Naive thymus-derived CD4-positive, alpha-beta T cell (primary cell): Measurements from ENCODE around the gene MAP2K7. TPM values are rescaled to one million over a fixed set of nuclear protein-coding genes. Genes with fewer than 3 reads are reported as not detected.
A peak's percentile ranks its signal among the peaks of the same experiment; 100 is the strongest.

Source experiments
- ATAC-seq: fragments of 150-1000 bp; cut with Tn5 transposase; 2 replicates; pipeline ENCODE4 v1.10.0; 2021; ENCODE audit warnings: mild to moderate bottlenecking, moderate library complexity
- CTCF ChIA-PET: fragments of 350-600 bp; sonication (Branson Sonifier 250); formaldehyde crosslinking; loops from one replicate; lab custom pipeline; 2021; ENCODE audit warnings: antibody characterized with exemption; lab: Charles Lee
- POLR2A ChIA-PET: fragments of 350-600 bp; sonication (Branson Sonifier 250); formaldehyde crosslinking; loops from one replicate; lab custom pipeline; 2021; ENCODE audit warnings: antibody characterized with exemption, inconsistent platforms; lab: Charles Lee
- DNase-seq, 9 donors: peaks; one replicate each; pipeline versions ENCODE4 v3.0.0 to v3.0.0-alpha.2; 2020 to 2022; ENCODE audit warnings: mixed read lengths in 1 of 9
- H3K27ac ChIP-seq: one replicate; pipeline ENCODE4 v1.7.0; 2013; ENCODE audit warnings: mild to moderate bottlenecking, low read depth, low read length, moderate library complexity
- H3K27me3 ChIP-seq, 2 donors: one replicate each; pipeline ENCODE4 v1.7.0; 2013; ENCODE audit warnings: low read length in 2 of 2, mild to moderate bottlenecking in 2 of 2, moderate library complexity in 2 of 2; ENCODE audit not compliant: control insufficient read depth in 2 of 2, insufficient read depth in 2 of 2
- H3K36me3 ChIP-seq, 3 experiments: 1 replicate in 2 of 3; 2 replicates in 1 of 3; pipeline ENCODE4 v1.7.0; 2013; ENCODE audit warnings: low read length in 3 of 3, mild to moderate bottlenecking in 3 of 3, moderate library complexity in 1 of 3; ENCODE audit not compliant: insufficient read depth in 3 of 3, control insufficient read depth in 2 of 3
- H3K4me1 ChIP-seq, 2 donors: one replicate each; pipeline ENCODE4 v1.7.0; 2013; ENCODE audit warnings: low read length in 2 of 2, mild to moderate bottlenecking in 2 of 2, moderate library complexity in 1 of 2; ENCODE audit not compliant: control insufficient read depth in 2 of 2, insufficient read depth in 2 of 2
- H3K4me3 ChIP-seq: 2 replicates; pipeline ENCODE4 v1.7.0; 2013; ENCODE audit warnings: mild to moderate bottlenecking, low read length
- H3K9me3 ChIP-seq, 3 experiments: 1 replicate in 2 of 3; 2 replicates in 1 of 3; pipeline ENCODE4 v1.7.0; 2013; ENCODE audit warnings: low read length in 3 of 3; ENCODE audit not compliant: control insufficient read depth in 2 of 3
- H3K27ac Mint-ChIP-seq, 9 donors: one replicate each; pipeline ENCODE4 v1.8.0; 2020 to 2022; ENCODE audit warnings: mixed read lengths in 9 of 9, mild to moderate bottlenecking in 8 of 9, moderate library complexity in 5 of 9, inconsistent platforms in 2 of 9
- H3K27me3 Mint-ChIP-seq, 5 donors: one replicate each; pipeline ENCODE4 v1.8.0; 2021 to 2022; ENCODE audit warnings: mixed read lengths in 5 of 5, mild to moderate bottlenecking in 1 of 5
- H3K36me3 Mint-ChIP-seq, 5 donors: one replicate each; pipeline ENCODE4 v1.8.0; 2020 to 2022; ENCODE audit warnings: mixed read lengths in 5 of 5, mild to moderate bottlenecking in 3 of 5, inconsistent platforms in 1 of 5
- H3K4me1 Mint-ChIP-seq, 7 donors: one replicate each; pipeline ENCODE4 v1.8.0; 2020 to 2022; ENCODE audit warnings: mixed read lengths in 7 of 7, mild to moderate bottlenecking in 3 of 7, inconsistent platforms in 1 of 7
- H3K4me3 Mint-ChIP-seq, 10 donors: one replicate each; pipeline ENCODE4 v1.8.0; 2020 to 2022; ENCODE audit warnings: mild to moderate bottlenecking in 10 of 10, mixed read lengths in 10 of 10, moderate library complexity in 6 of 10, inconsistent platforms in 2 of 10
- H3K9me3 Mint-ChIP-seq, 11 donors: one replicate each; pipeline ENCODE4 v1.8.0; 2020 to 2022; ENCODE audit warnings: mixed read lengths in 11 of 11, mild to moderate bottlenecking in 4 of 11, inconsistent platforms in 1 of 11, moderate library complexity in 1 of 11
- intact Hi-C, 2 donors: fragments of 100-400 bp; cut with micrococcal nuclease; formaldehyde crosslinking; loops; one replicate each; pipeline ENCODE4 v1.15.1; 2023
- polyA plus RNA-seq, 2 donors: library from polyadenylated mRNA; unstranded; fragments of 300-500 nt; fragmentation: Illumina TruSeq; gene quantifications; one replicate each; pipeline ENCODE4 v1.2.3, GENCODE V29; 2021
- total RNA-seq, 6 experiments: library from RNA in 5 of 6; stranded (reverse) in 5 of 6; gene quantifications; 1 replicate in 5 of 6; 2 replicates in 1 of 6; pipeline ENCODE4 v1.2.3 and lab custom pipeline; 2021 to 2026

MAP2K7 gene
- total and polyA plus RNA-seq, 7 experiments from 2014 or later, result 1.8 to 109 (median 64.4) TPM

DNA sequence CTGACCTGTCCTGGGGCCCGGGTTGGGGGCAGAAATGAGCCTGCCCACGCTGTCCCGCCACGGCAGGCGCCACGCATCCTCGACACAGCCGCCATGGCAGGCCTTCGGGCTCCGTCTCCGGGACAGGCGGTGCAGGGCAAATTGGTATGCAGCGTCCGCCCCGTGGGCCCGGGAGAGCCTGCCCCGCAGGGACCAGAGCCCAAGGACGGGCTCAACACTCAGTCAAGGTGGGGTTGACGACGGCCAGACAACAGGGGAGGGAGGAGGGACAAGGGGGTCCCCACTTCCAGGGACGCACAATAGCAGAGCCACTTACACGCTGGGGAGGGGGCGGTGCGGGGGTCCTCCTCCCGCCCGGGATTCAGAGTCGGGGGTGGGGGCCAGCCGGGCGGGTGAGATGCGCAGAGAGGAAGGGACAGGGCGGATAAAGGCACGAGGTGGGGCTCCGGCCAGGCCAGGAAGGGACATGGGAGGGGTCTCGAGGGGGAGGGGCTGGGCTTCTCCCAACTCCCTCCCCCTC, 21.0 kb downstream of the MAP2K7 start:
- Histone ChIP-seq H3K27me3 (no peaks in the 10 kb centered on the region), H3K4me1 (peaks cover 16 to 17% of the 10 kb centered on the region in 2 donors), H3K36me3 (peaks cover 0 to 18% (median 6%) of the 10 kb centered on the region in 3 experiments), H3K4me3 (no peak overlapping the region), H3K9me3 (no peaks in the 10 kb centered on the region), H3K27ac (no peak overlapping the region)
- H3K4me1 Mint-ChIP-seq, result peaks cover 11 to 43% (median 27%) of the 10 kb centered on the region in 7 donors
- H3K27ac Mint-ChIP-seq, result peak overlapping the region in 2 of 9 donors; percentile 72 to 86
- intact Hi-C loops, result loop anchor here (1.0 to 10.0 kb wide), 9 partner anchors 21 to 1893 kb away; partner anchors contain the start of genes ALKBH7 (in 1 of the 2), FBXL12 (in 1 of the 2), MAP2K7 (in 1 of the 2) and PET100 (in 1 of the 2)
- ChIA-PET CTCF (interaction anchor here (0.7 to 0.8 kb wide), 2 partner anchors 20 to 56 kb away, joined by 3 read pairs; no protein-coding TSS in a partner anchor), POLR2A (interaction anchor here (1.2 kb wide), 1 partner anchor 10 kb away, joined by 4 read pairs; the partner anchor contains the start of gene TGFBR3L)
- peaks cover 0 to under 1% (median 0%) of the 10 kb centered on the region in 11 donors for H3K9me3 Mint-ChIP-seq
- peaks cover under 1 to 4% (median 3%) of the 10 kb centered on the region in 5 donors for H3K27me3 Mint-ChIP-seq
- DNase-seq (peak in 1 of 9 donors; percentile 15), ATAC-seq (no peak)
- peak overlapping the region in 3 of 10 donors; percentile 62 to 83 (median 80) for H3K4me3 Mint-ChIP-seq
- H3K36me3 Mint-ChIP-seq, result peaks cover 0 to 11% (median 0%) of the 10 kb centered on the region in 5 donors

DNA sequence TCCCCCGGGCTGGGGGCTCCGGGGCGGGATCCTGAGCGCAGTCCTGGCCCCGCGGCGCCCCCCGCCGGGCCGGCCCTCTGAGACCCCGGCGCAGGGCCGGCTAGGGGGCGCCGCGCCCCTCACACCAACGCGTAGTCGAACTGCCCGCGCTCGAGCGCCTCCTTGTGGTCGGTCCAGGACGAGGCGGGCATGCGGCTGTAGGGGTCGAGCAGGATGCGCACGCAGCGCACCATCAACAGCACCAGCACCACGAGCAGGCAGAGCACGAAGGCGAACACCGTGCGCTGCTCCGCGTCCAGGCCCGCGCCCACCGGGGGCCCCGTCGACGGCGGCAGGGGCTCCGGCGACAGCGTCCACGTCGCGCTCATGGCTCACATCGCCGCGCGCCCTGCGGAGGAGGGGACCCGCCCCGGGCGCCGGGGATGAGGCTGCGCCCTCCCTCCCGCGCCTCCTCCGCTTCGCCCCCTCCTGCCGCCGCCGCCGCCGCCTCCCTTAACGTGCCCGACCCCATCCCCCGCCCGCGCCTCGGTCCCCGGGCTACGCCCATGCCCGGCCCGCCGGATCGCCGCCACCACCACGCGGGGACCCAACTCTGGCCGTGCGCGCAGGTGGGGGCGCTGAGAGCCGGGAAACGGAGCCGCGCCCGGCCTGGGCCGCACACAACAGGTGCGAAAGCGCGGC, 21.6 kb downstream of the MAP2K7 start:
- no peaks in the 10 kb centered on the region for H3K27me3 Mint-ChIP-seq
- H3K9me3 ChIP-seq, result no peaks in the 10 kb centered on the region
- H3K36me3 Mint-ChIP-seq, result peaks cover 0 to 11% (median 0%) of the 10 kb centered on the region in 5 donors
- H3K4me1 ChIP-seq, result peaks cover 13 to 14% of the 10 kb centered on the region in 2 donors
- peak; percentile 58 to 83 (median 72) for DNase-seq
- POLR2A ChIA-PET, result no interaction called here
- H3K4me3 ChIP-seq, result no peak overlapping the region
- intact Hi-C loops, result loop anchor here (1.0 to 10.0 kb wide), 3 partner anchors 22 to 861 kb away; partner anchors contain the start of genes MAP2K7 (in 1 of the 2) and ZNF557 (in 1 of the 2)
- H3K4me1 Mint-ChIP-seq, result peaks cover 5 to 38% (median 22%) of the 10 kb centered on the region in 7 donors
- peak overlapping the region in 6 of 9 donors; percentile 52 to 86 (median 76) for H3K27ac Mint-ChIP-seq
- no peak for ATAC-seq
- peaks cover 0 to 20% (median 6%) of the 10 kb centered on the region in 3 experiments for H3K36me3 ChIP-seq
- H3K27me3 ChIP-seq, result no peaks in the 10 kb centered on the region
- H3K9me3 Mint-ChIP-seq, result no peaks in the 10 kb centered on the region
- H3K4me3 Mint-ChIP-seq, result peak overlapping the region; percentile 74 to 88 (median 84)
- no peak overlapping the region for H3K27ac ChIP-seq
- CTCF ChIA-PET, result no interaction called here

DNA sequence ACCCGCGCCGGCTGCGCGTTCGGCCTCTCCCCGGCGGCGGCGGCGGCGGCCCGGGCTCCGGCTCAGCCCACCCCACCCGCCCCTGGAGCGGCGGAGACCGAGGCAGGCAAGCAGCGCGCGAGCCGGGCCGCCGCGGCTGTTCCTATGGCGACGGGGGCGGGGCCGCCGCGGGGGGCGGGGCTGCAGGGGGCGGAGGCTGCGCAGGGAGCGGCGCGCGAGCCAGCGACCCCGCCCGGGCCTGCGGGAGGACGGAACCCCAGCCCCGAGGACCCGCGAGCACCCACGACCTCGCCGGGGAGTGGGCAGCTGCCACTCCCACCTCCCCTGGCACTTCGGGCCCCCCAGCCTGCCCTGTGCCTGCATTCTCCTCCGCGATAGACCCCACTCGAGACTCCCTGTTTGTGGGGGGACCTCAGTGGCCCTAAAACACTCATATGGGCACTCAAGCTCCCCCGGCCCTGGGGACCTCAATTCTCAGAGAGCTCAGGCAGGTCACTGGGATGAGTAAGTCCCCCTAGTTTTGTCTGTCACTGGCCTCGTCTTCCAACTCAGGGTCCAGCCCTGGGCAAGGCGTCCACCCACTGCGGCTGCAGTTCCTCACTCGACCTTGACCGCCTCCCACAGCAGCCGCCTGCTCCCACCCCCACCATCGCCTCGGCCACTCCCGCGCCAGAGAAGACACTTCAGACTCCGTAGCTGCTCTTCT, 22.5 kb downstream of the MAP2K7 start, which contains the start of gene CTXN1:
Gene CTXN1, minus strand, starts transcription at position 115 of the 706 bp plus-strand sequence. CDS start 597 bp downstream, outside the sequence.
- Mint-ChIP-seq H3K4me3 (peak within 1 kb of the TSS; percentile 74 to 88 (median 84)), H3K4me1 (peaks cover 5 to 33% (median 18%) of the 10 kb centered on the region in 7 donors), H3K27me3 (no peaks in the 10 kb centered on the region), H3K27ac (peak within 1 kb of the TSS in 6 of 9 donors; percentile 64 to 86 (median 76)), H3K36me3 (peaks cover 0 to 16% (median 4%) of the 10 kb centered on the region in 5 donors), H3K9me3 (no peaks in the 10 kb centered on the region)
- H3K9me3 ChIP-seq, result no peaks in the 10 kb centered on the region
- CTCF ChIA-PET, result interaction anchor here (0.6 kb wide), 1 partner anchor 262 kb away, joined by 4 read pairs; no protein-coding TSS in a partner anchor
- H3K27ac ChIP-seq, result no peak within 1 kb of the TSS
- H3K4me3 ChIP-seq, result no peak within 1 kb of the TSS
- H3K4me1 ChIP-seq, result peaks cover 9 to 11% of the 10 kb centered on the region in 2 donors
- intact Hi-C loops, result loop anchor here in 1 of 2 donors (10.0 kb wide), 1 partner anchor 861 kb away; the partner anchor contains the start of gene ZNF557
- peaks cover 0 to 29% (median 6%) of the 10 kb centered on the region in 3 experiments for H3K36me3 ChIP-seq
- POLR2A ChIA-PET, result no interaction called here
- H3K27me3 ChIP-seq, result no peaks in the 10 kb centered on the region
- DNase-seq (peak; percentile 54 to 87 (median 68)), ATAC-seq (peak; percentile 73)

DNA sequence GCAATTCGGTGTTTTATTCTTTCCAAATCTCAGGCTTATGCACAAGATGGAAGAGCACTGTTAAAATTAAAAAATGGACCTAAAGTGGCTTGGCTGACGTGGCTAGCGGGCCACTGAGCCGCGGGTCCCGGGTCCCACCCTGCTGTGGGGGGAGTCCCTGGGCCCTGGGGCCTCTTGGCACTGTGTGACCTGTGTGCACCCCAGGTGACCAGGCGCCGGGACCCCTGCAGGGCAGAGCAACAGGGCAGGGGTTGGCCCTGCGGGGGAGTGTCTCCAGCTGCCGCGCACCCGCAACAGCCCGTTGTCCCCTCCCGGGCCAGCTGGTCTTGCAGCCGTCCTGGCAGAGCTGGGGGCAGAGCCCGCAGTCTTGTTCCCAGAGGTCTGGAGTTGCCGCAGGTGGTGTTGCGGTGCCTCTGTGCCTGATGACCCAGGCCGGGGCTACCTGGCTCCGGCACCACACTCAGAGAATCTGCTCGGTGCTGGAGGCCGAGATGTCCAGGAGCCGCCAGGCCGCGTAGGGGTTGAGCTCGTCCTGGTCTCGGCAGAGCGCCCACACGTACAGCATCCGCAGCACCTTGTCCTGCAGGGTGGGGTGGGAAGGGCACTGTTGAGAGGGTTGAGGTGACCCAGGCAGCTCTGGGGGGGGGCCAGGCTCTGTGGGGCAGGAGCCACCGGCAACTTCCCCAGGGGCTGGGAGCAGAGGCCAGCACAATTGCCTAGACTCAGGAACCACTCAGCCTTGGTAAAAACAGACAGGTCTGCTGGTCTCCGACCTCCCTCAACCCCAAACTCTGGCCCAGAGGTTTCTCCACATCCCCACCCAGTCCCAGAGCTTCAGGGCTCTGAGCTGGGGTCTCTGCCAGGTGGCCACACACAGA, 23.3 kb downstream of the MAP2K7 start:
- Histone ChIP-seq H3K27ac (no peak overlapping the region), H3K4me1 (peaks cover 1 to 4% of the 10 kb centered on the region in 2 donors), H3K27me3 (no peaks in the 10 kb centered on the region), H3K4me3 (no peak overlapping the region), H3K9me3 (no peaks in the 10 kb centered on the region), H3K36me3 (peaks cover 0 to 33% (median 9%) of the 10 kb centered on the region in 3 experiments)
- H3K27ac Mint-ChIP-seq, result peak overlapping the region in 1 of 9 donors; percentile 68
- peak in 1 of 9 donors; percentile 11 for DNase-seq
- H3K27me3 Mint-ChIP-seq, result no peaks in the 10 kb centered on the region
- intact Hi-C loops, result loop anchor here in 1 of 2 donors (10.0 kb wide), 1 partner anchor 862 kb away; the partner anchor contains the start of gene ZNF557
- CTCF ChIA-PET, result interaction anchor here (0.6 kb wide), 1 partner anchor 261 kb away, joined by 4 read pairs; no protein-coding TSS in a partner anchor
- peak overlapping the region in 9 of 10 donors; percentile 36 to 84 (median 75) for H3K4me3 Mint-ChIP-seq
- POLR2A ChIA-PET, result interaction anchor here (1.3 kb wide), 1 partner anchor 13 kb away, joined by 3 read pairs; no protein-coding TSS in a partner anchor
- peaks cover 0 to 14% (median 4%) of the 10 kb centered on the region in 5 donors for H3K36me3 Mint-ChIP-seq
- H3K4me1 Mint-ChIP-seq, result peaks cover 5 to 29% (median 13%) of the 10 kb centered on the region in 7 donors
- ATAC-seq, result no peak
- no peaks in the 10 kb centered on the region for H3K9me3 Mint-ChIP-seq

DNA sequence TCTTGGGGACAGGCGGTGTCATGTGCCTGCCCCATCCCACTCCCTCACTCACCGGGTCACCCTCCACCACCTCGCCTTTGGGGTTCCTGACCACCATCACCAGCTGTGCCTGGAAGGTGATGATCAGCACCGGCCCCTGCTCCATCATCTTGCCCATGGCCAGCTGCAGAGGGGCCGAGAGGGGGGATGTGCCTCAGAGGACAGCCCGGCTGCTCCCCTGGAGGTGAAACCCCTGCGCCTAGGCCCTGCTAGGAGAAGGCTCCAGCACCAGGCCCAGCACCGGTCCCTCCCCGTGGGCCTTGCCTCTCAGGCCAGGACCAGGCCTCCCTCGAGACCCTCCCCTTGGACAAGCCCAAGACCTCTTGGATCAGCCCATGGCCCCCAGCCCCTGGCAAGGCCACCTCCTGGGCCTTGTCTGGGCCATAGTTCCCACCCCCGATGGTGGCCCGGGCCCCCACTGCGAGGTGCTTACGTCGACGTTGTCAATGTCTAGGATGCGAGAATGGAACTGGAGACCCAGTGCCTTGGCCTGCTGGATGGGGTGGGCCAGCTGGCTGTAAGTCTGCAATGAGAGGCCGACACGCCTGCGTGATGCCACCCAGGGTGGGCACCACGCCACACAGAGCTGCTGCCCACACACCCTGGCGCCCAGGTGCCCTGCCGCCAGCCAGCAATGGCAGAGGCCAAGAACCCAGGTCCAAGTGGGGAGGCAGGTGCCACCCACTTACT, 24.1 kb downstream of the MAP2K7 start:
- Mint-ChIP-seq H3K4me3 (peak overlapping the region in 2 of 10 donors; percentile 34 to 37), H3K36me3 (peaks cover 0 to 11% (median 4%) of the 10 kb centered on the region in 5 donors), H3K27ac (no peak overlapping the region), H3K9me3 (no peaks in the 10 kb centered on the region), H3K27me3 (no peaks in the 10 kb centered on the region), H3K4me1 (peaks cover 5 to 26% (median 9%) of the 10 kb centered on the region in 7 donors)
- ATAC-seq, result no peak
- H3K27me3 ChIP-seq, result no peaks in the 10 kb centered on the region
- peaks cover 0 to 33% (median 4%) of the 10 kb centered on the region in 3 experiments for H3K36me3 ChIP-seq
- H3K4me3 ChIP-seq, result no peak overlapping the region
- intact Hi-C loops, result loop anchor here in 1 of 2 donors (10.0 kb wide), 1 partner anchor 863 kb away; the partner anchor contains the start of gene ZNF557
- POLR2A ChIA-PET, result interaction anchor here (0.8 to 1.4 kb wide), 3 partner anchors 12 to 19 kb away, joined by 3 to 6 read pairs (median 4); partner anchors contain the start of gene TIMM44
- CTCF ChIA-PET, result interaction anchor here (0.6 kb wide), 1 partner anchor 80 kb away, joined by 3 read pairs; no protein-coding TSS in a partner anchor
- H3K27ac ChIP-seq, result no peak overlapping the region
- H3K9me3 ChIP-seq, result no peaks in the 10 kb centered on the region
- H3K4me1 ChIP-seq, result peaks cover 0 to 4% of the 10 kb centered on the region in 2 donors
- peak in 1 of 9 donors; percentile 7 for DNase-seq
